Stimulated activated CD4-positive, alpha-beta T cell treated with anti-CD3 and anti-CD28 coated beads, Interleukin-15, amount 100 ng/mL, for 24 hours (primary cell): ENCODE results near the gene SH3BP4.

Source experiments
- DNase-seq: peaks from one replicate; pipeline ENCODE4 v3.0.0-alpha.2; 2020

Gene SH3BP4

DNA sequence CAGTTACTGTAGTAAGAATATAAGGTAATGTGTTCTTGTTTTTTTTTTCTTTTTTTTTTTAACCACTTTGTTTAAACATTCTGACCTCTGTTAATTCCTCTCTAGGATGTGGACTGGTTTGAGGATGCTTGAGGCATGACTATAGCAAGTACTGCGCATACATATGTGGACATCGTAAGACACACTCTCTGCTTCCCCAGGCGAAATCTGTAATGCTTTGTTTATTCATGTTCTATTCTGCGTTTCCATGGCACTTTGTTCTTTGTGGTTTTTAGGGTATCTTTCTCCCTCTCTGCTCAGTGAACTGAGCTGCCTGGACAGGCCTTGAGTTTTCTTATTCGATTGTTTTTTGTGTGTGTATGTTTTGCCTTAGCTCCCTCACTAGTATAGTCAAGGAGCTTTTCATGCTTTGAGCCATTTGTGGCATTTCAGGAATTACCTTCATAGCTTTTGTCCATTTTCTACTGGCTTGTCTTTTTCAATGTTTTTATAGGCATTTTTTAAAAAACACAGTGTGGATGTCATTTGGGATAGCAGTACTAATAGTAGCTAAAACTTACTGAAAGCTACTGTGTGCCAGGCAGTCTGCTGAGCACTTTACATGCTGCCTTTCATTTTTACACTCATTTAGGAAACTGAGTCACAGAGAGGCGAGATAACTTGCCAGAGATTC, 1.9 kb upstream of the SH3BP4 start:
- no peak for DNase-seq

DNA sequence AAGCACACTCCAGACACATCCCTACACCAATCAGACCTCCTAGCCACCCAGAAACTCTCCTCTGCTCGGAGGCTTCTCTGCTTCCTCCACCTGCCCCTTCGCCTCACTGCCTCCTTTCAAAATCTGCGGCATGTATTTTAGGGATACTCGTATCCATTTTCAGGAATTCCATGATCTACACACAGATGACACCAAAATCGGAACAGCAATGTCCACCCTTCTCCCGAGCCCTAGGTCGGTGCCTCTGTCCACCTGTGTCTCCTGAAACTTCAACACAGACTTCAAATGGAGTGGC, 1.4 kb upstream of the SH3BP4 start:
- DNase-seq, result no peak

DNA sequence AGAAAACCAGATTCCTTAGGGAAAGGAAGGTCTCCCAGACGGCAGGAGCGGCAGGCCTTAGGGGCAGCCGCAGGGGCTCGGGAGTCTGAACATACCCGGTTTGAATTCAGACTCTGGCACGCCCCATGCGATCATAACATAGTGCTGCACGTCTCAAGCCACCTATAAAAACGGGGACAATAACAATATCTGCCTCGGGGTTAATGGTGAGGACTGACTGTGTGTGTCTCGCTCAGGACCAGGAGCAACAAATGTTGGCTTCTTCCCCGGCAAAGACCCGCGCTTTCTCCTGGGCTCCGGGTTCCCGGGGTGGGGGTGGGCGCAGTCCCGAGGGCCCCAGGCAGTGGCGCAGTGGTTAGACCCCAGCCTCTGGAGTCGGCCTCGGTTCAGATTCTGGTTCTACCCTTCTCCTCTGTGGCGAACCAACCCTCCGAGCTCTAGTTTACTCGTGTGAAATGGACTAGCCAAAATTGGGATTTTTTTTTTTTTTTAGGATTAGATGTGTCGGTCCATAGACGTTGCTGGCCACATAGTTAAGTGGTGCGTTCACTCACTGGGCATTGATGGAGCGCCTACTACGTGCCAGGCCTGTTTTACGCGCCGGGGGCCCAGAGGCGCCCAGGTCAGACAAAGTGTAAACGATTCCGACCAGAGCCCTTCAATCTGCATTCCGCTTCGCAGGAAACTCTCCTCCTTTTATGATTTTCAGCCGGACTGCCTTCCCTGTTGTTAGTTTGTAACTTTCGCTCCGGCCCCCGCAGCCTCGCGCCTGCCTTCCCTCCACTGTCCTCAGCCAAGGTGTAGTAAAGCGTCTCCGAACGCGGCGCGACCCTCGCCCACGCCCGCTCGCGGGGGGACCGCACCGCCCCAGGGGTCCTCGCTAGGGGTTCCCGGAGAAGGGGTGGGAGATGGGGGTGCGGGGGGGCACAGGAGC, 820 bp upstream of the SH3BP4 start:
- DNase-seq, result peak; percentile 15

DNA sequence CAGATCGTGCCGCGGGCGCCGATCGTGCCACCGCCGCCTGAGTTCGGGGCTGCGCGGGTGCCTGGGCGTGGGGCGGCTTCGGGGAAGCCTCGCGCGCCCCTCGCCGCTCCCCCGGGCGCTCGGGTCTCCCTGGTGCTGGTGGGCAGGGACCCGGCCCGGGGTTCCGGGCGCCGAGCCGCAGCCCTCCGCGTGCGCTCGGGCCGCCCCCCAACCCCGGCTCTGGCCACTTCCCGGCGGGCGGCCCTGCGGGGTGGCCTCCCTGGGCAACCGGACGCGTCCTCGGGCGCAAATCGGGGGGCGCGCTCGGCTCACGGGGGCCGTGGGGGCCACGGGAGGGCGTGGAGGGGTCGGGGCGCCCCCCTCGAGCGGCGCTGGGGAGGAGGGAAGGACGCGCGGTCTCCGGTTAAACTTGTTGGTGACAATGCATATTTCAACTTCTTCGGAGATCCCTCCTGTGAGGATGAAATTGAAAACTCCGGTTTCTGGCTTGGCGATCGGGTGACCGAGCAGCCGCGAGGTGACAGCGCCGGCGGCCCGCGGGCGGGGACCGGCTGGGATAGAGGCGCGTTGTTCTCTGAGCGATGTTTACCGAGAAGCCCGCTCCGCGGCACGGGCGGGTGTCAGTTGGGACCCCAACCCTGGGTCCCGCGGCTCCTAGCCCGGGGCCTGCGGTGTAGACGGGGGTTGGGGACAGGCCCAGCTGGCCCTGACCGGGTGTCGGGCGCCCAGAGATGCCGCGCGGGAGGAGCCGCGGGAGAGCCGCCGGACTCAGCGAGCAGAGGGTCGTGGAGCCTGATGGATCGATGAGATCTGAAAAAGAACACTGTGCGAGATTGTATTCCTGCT, 676 bp downstream of the SH3BP4 start:
- peak; percentile 15 for DNase-seq

DNA sequence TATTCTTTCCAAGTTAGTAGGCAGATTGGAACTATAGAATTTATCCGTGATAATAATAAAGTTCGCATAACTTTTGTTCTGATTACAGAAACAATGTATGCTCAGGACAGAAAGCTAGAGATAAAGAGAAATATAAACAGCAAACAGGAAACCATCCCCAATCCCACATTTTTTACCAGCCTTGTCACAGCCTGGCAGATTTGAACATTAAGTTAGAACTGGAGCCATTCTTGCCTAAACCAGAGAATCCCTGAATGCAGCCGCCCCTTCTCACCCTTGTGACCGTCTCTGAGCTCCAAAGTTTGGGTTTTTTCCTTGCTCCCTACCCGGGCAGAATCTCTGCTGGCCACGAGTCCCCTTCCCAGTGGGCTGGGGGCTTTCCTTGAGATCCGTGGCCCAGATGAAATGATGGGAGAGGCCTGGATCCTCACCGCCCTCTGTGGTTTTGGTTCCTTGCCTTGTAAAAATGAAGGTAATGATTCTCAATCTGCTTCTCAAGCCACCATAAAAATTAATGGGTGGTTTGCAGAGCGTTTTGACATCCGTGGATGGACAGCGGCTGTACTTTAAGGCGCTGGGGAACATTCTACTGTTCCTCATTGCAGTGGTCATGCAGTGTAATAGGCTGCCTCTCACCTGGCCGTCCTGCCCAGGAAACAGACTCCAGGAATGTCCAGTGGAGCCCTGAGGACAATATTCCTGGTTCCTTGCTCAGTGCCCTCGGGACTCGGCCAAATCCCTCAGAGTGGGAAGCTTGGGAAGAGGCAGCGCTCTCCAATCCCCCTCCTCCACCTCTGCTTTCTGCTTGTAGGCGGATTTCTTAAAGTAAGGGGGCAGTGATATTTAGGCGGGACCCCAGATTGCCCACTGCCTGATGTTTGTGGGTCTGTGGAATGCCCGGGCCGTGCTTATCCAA, 1.6 kb downstream of the SH3BP4 start:
- DNase-seq, result no peak

DNA sequence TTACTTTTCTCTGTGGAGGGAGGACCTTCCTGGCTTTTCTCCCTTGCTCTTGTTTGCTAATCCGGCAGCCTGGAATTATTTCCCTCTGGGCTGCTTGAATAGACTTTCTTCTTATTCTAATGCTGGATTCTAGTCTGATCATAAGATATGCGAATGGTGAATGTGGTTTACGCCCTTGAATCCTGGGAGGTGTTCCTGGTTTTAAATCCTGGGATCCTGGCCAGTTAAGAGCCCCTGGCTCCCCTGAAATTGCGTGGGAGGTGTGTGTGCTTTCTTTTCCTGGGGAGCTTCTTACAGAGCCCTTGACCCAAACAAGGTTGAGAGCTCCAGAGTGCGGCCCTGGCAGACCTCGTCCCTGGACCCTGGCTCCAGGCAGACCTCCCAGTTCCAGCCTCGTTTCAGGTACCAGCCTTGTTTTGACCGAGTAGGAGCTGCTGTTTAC, 2.8 kb downstream of the SH3BP4 start:
- no peak for DNase-seq

DNA sequence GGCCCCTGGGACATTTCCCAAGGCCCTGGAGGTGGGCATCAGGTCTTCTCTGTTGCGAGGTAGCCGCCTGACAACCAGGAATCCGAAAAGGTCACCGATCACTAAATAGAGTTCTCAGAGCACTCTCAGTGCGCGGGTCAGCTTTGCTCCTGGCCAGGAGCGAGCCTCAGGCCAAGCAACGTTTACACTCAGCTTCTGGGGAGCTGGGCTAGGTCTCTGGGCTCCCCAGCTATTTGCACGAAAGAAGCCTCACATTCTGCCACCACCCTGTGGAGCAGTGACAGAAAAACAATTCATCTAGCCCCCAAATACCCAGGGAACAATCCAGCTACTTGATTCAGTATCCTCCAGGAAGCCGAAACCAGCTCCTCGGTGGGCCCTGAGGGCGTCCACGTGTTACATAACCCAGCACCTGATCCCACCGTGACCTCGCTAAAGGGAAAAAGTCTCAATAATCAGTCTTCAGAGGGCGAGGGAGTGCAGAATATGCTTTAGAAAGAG, 3.3 kb downstream of the SH3BP4 start:
- DNase-seq, result no peak

DNA sequence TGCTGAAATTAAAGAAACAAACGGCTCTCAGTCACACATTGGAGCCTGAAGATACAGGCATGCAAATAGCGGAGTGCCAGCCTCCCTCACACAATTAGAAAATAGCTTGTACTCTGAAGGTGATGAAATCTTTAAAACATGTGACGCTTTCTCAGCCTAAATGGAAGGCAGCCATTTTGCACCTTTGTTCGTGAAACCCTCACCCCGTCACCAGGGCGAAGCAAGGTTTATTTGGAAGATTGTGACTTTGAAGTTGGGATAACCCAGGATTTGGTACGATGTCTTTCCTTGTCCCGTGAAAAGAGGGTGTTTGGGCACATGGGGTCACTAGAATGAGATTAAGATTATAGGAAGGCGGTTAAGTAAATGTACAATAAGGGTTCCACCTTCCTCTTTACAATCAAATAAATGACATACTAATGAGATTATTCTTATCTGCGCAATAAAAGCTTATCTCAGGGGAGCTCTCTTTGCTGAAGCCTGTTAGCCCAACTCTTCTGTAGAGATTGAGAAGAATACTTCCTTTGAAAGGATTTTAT, 4.2 kb downstream of the SH3BP4 start:
- no peak for DNase-seq

DNA sequence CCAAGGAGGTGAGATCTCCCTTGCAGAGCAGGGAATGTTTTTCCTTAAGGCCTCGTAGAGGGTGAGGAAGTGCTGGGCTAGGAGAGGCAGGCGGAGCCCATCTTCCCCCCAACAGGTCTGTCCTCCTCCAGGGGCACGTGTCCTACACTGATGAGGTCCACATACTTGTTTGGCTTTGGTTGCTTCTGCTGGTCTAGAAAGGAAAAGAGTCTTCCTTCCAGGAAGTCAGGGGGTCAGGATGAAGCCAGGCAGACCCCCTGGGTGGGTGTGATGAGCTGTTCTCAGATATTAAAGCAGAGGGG, 6.0 kb downstream of the SH3BP4 start:
- no peak for DNase-seq

DNA sequence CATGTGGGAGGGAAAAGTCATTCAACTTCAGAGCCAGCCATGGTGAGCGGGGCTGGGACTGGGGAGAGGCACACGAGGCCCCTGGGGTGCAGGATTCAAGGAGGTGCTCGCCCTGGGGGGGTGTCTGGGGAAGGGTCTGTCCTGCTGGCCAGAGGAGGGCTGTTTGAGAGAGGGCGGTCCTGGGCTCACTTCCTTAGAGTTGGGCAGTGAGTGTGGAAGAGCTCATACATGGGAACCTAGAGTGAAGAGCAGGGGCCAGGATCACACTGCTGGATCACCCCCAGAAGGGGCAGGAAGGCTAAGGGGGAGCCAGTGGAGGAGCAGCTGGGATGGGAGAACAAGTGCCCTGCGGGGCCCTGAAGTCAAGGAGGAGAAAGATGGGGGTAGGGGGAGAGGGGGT, 6.5 kb downstream of the SH3BP4 start:
- no peak for DNase-seq

DNA sequence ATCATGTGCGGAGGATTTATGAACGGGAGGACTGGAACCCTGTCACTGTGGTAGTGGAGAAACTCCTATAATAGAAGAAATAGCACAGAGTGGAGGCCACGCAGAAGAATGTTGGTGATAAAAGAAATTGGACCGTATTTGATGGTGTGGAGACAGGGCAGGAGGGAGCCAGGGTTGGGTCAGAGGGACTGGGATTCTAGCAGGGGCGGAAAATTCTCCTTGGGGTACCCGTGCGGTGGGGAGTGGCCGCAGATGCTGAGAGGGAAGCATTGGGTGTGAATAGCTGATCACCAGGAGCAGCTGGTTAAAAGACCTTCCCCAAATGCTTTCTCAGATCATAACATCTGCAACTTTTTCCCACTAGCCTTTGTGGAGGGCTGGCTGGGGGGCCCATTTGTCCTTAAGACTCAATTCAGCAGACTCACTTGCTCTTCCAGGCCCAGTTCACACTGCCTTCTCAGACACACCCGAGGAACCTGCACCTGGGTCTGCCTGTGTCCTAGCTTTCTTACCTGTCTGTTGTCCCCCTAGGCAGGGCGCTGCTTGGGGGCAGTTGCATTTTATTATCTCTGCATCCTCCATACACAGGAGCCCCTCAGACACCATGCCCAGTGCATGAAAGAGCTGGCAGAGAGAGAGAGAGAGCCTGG, 7.1 kb downstream of the SH3BP4 start:
- no peak for DNase-seq

DNA sequence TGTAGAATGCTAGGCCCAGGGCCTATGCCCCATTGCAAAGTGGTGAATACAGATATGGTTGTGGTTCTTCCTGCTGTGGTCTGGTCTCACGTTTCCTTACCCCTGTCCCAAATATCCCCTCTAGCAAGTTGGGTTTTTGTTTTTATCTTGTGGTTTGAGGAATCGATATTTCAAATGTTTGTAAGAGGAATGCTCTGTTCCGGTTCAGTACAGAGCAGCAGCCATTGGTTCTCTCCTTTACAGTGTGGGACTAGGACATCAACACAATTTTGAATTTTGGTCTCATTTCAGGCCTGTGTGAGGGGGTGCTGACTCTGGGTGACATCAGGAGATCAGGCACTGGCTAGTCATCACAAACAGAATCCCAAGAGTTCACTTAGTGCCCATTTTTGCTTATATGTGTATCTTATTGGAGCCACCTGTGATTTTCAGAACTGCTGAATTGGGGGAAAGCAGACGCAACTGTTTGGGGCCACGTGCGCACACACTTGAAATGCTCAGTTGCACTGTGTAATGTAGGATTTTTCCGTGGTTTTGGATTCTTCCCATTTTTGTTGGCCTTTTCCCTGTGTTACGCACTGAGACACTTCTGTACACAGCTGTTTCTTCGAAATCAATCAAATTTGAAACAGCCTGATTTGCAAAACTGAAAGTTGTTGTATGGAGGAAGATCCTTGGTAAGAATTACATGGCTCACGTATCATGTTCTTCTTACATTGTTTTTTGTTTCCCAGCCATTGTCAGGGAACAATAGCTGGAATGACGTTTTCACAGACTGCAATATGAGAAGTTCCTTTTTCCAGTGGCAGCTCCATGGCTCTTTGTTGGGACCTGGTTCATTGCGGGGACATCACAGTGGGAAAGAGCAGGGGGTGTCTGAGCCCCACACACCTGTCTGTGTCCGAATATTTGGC, 8.6 kb downstream of the SH3BP4 start:
- DNase-seq, result no peak

DNA sequence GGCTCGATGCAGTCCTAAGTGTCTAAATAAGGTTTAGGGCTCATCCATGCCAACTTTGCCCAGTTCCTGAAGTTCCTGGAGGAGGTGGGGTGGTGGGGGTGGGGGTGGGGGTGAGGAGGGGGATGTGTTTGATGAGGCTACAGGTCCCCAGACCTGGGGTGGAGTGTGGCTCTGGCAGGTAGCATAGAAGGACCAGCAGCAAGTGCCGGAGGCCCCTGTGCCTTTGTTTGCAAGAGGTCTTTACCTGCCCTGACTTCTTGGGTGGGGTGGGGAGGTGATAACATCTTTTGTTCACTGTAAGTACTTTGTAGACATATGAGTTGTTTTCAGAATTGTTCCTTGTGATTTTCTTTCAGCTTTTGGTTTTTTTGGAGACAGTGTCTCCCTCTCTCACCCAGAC, 10.0 kb downstream of the SH3BP4 start:
- DNase-seq, result no peak

DNA sequence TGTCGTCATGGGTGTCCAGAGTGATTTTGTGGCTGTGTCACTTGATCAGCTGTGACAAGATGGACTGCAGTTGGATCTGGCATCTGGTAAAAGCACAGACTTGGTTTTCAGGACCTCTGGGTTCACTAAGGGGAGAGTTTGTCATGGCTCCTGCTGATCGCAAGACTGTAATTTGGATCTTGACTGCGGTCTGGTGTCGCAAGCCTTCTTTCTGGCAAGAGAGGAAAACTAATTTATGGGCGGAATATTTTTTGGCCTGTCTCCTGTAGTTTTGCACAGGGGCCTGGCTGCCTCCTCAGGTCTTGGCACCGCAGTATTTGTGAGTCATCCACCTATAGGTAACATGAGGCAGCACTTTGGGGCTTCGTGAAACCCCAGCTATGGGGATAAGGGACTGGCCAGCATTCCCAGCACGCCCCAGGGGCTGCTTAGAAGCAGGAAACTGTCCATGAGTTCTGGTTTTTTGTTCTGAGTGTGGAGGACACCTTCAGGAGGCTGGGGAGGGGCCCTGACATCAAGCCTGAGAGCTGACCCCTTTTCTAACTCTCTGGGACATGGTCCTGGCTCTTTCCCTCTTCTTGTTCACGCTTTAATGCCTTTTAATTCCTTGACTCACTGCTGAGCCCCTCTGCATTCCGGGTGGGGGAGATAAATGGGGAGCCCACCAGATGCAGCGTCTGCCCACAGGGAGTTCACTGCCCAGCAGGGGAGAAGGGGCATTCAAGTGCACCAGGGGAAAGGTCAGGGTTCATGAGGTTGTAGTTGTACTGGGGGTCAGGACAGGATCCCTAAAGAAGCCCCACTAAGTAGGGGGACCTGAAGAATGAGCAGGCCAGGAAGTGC, 12.2 kb downstream of the SH3BP4 start:
- DNase-seq, result no peak

DNA sequence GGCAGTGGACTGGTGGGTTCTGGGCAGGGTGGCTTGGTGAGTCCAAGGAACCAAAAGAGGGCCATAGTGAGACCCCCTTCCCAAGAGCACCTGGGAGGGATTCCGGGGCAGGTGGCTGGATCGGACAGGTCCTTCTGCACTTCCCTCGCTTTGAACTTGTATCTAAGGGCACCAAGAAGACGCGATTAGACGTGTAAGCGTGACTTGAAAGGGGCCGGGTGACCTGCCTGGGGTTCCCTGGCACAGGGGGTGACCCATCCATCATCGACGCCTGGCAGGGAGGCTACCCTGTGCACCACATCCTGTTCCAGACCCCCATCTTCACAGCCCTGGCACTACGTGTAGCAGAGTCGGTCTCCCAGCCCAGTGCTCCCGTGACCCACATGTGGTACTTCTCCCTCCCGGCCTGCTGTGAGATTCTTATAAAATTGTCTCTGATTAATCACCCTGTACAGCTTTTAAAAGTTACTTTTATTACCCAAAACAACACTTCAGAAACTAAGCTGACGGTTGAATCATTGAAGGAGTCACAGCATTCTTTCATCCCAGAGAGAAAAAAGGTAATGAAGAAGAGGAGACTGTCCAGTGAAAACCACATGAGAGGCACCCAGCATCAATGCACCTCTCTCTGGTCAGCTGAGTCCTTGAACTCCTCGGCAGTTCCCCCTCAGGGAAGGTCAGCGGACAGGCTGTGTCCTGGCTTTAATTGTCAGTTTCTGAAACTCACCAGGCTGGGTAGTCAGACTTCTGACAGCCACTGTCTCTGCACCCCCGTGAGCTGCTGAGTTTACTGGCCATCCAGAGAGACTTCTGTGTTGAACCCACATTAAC, 13.0 kb downstream of the SH3BP4 start:
- no peak for DNase-seq

DNA sequence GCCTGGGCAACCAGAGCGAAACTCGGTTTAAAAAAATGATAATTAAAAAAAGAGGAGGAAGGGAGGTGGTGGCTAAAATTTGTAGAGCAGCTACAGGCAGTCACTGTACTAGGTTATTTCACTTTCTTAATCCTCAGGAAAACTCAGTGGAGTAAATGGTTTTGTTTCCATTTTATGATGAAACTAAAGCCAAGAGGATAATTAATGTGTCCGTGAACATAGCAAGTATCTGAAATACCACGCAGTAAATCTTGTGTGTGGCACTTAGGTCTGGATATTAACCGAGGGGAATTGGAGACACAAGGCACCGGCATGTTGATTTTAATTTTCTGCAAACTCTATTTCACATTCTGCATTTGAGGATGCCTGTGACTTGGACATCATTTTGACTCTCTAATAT, 14.5 kb downstream of the SH3BP4 start:
- no peak for DNase-seq

DNA sequence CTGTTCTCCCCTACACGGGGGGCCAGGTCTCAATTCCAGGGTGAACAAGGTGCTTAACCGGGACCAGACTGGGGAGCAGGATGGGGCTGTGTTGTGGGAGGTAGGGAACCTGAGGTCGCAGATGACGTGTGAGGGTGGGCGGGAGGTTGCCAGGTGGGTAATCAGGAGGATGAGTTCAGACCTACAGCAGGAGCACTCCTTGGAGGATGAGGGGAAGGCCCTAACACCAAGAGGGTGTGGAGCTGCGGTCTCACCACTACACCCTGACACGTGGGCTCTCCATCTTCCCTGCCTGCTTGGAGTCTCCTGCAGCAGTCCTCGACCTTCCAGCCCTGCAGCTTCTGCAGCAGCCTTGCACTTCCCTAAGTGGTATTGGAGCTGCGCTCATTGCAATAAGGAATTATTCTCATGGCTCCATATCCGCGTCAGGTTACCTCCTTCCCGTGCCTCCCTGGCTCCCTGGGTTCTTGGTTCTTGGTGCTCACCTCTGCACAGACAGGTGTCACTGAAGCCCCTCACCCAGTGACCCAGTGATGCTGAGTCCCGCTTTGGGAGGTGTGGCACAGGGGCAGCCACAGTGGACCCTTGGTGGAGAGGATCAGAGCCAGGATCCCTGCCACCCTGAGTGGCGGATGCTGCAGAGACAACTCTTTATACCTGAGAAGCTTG, 15.5 kb downstream of the SH3BP4 start:
- DNase-seq, result no peak

DNA sequence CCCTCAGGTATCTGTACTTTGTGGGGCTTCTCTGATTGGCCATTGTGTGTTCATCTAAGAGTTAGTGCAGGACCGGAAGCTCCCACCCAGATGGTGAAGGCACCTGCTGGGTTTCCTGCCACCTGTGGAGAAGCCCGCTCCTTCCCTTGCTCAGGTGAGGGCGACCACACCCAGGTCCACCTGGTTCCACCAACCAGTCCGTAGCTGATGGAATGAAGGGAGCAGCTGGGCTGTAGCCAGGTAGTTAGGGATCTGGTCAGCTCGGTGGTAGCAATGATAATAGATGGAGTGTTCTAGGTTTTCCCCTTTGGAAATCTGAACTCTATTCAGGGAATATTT, 16.0 kb downstream of the SH3BP4 start:
- no peak for DNase-seq
